ENCODE measurements around the gene IGSF6.

Gene IGSF6

DNA sequence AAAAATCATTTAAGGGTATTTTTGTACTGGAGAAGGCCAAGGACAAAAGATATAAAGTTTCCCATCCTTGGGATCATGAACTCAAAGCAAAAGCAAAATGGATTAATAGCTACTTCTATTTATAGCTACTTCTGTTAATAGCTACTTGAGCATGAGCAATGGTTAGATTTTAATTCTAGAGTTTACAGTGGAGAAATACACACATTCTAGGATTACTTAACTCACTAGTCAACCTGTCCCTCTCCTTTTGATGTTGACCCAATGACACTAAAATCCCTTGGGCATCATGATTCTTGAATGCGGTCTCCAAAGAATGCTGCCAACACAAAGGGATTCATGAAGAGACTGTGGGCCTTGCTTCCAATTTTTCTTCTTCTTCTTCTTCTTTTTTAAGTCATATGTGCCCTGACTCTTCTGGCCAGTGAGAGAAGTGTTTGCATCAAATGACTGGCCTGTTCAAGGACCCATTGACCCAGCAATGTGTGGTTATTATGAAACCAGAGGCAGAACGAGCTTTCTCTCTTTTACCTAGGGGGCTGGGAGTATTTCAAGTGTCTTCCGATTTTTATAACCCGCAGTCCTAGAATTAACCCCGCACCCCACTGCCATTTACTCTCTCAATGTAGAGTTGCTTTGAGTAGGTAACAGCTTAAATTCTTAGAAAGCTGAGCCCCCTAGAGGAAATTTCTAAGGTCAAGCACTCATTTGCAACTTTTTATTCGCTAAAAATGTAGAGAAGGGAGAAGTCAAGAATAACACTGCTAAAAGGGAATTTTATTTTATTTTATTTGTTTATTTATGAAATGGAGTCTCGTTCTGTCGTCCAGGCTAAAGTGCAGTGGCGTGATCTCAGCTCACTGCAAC lies 46.0 kb upstream of the IGSF6 start:
- TF ChIP-seq, protein P1, sequence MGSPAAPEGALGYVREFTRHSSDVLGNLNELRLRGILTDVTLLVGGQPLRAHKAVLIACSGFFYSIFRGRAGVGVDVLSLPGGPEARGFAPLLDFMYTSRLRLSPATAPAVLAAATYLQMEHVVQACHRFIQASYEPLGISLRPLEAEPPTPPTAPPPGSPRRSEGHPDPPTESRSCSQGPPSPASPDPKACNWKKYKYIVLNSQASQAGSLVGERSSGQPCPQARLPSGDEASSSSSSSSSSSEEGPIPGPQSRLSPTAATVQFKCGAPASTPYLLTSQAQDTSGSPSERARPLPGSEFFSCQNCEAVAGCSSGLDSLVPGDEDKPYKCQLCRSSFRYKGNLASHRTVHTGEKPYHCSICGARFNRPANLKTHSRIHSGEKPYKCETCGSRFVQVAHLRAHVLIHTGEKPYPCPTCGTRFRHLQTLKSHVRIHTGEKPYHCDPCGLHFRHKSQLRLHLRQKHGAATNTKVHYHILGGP (tag by site-specific recombination; IDR thresholded peaks at IDR 0.05) = 0 out of 2 replicates have a peak, but pooled peaks have one; percentile 9
- TF ChIP-seq, protein P2, sequence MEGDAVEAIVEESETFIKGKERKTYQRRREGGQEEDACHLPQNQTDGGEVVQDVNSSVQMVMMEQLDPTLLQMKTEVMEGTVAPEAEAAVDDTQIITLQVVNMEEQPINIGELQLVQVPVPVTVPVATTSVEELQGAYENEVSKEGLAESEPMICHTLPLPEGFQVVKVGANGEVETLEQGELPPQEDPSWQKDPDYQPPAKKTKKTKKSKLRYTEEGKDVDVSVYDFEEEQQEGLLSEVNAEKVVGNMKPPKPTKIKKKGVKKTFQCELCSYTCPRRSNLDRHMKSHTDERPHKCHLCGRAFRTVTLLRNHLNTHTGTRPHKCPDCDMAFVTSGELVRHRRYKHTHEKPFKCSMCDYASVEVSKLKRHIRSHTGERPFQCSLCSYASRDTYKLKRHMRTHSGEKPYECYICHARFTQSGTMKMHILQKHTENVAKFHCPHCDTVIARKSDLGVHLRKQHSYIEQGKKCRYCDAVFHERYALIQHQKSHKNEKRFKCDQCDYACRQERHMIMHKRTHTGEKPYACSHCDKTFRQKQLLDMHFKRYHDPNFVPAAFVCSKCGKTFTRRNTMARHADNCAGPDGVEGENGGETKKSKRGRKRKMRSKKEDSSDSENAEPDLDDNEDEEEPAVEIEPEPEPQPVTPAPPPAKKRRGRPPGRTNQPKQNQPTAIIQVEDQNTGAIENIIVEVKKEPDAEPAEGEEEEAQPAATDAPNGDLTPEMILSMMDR (tag by site-specific recombination; IDR thresholded peaks at IDR 0.05) = no peak
- POLR2A ChIA-PET = no interaction called here
- CTCF ChIA-PET = interaction anchor here (0.7 to 1.4 kb wide), 3 partner anchors 12 to 43 kb away, joined by 3 to 4 read pairs (median 3); no protein-coding TSS in a partner anchor

DNA sequence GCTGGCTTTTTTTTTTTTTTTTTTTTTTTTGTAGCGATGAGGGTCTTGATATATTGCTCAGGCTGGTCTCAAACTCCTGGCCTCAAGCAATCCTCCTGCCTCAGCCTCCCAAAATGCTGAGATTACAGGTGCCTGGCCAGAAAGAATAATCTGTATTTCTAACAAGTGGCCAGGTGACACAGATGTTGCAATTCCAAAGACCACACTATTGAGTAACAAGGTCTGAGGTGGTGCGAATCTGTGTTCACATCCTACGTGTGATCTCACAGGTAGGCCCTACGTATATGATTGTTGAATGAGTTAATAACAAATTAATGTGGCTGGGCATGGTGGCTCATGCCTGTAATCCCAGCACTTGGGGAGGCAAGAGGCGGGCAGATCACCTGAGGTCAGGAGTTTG lies 44.6 kb upstream of the IGSF6 start:
- no peaks in the 10 kb centered on the region for H3K4me1 ChIP-seq (ENCODE audit: control insufficient read depth, insufficient read depth, low read length)
- no peaks in the 10 kb centered on the region for H3K9me3 ChIP-seq (ENCODE audit: control insufficient read depth, insufficient read depth, low read depth, low read length)
- no peak for TF ChIP-seq ZNF623 (tag by site-specific recombination; IDR thresholded peaks at IDR 0.05)
- no peak for TF ChIP-seq ZNF549 (tag by site-specific recombination; IDR thresholded peaks at IDR 0.05)
- TF ChIP-seq, protein P3, sequence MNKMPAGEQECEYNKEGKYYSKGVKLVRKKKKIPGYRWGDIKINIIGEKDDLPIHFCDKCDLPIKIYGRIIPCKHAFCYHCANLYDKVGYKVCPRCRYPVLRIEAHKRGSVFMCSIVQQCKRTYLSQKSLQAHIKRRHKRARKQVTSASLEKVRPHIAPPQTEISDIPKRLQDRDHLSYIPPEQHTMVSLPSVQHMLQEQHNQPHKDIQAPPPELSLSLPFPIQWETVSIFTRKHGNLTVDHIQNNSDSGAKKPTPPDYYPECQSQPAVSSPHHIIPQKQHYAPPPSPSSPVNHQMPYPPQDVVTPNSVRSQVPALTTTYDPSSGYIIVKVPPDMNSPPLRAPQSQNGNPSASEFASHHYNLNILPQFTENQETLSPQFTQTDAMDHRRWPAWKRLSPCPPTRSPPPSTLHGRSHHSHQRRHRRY (tag by site-specific recombination; IDR thresholded peaks at IDR 0.05) = no peak
- no peak for TF ChIP-seq ZNF423 (tag by site-specific recombination; IDR thresholded peaks at IDR 0.05)
- no peak for TF ChIP-seq GLIS1 (tag by site-specific recombination; IDR thresholded peaks at IDR 0.05)
- TF ChIP-seq, protein P4, sequence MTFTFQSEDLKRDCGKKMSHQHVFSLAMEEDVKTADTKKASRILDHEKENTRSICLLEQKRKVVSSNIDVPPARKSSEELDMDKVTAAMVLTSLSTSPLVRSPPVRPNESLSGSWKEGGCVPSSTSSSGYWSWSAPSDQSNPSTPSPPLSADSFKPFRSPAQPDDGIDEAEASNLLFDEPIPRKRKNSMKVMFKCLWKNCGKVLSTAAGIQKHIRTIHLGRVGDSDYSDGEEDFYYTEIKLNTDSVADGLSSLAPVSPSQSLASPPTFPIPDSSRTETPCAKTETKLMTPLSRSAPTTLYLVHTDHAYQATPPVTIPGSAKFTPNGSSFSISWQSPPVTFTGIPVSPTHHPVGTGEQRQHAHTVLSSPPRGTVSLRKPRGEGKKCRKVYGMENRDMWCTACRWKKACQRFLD (tag by site-specific recombination; IDR thresholded peaks at IDR 0.05) = no peak
- TF ChIP-seq, protein P5, sequence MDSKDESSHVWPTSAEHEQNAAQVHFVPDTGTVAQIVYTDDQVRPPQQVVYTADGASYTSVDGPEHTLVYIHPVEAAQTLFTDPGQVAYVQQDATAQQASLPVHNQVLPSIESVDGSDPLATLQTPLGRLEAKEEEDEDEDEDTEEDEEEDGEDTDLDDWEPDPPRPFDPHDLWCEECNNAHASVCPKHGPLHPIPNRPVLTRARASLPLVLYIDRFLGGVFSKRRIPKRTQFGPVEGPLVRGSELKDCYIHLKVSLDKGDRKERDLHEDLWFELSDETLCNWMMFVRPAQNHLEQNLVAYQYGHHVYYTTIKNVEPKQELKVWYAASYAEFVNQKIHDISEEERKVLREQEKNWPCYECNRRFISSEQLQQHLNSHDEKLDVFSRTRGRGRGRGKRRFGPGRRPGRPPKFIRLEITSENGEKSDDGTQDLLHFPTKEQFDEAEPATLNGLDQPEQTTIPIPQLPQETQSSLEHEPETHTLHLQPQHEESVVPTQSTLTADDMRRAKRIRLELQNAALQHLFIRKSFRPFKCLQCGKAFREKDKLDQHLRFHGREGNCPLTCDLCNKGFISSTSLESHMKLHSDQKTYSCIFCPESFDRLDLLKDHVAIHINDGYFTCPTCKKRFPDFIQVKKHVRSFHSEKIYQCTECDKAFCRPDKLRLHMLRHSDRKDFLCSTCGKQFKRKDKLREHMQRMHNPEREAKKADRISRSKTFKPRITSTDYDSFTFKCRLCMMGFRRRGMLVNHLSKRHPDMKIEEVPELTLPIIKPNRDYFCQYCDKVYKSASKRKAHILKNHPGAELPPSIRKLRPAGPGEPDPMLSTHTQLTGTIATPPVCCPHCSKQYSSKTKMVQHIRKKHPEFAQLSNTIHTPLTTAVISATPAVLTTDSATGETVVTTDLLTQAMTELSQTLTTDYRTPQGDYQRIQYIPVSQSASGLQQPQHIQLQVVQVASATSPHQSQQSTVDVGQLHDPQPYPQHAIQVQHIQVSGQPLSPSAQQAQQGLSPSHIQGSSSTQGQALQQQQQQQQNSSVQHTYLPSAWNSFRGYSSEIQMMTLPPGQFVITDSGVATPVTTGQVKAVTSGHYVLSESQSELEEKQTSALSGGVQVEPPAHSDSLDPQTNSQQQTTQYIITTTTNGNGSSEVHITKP (tag by site-specific recombination; IDR thresholded peaks at IDR 0.05) = no peak
- no peak overlapping the region for H3K27ac ChIP-seq (ENCODE audit: extremely low read depth, low read depth, low read length)
- ChIA-PET CTCF (interaction anchor here (0.6 kb wide), 1 partner anchor 40 kb away, joined by 3 read pairs; no protein-coding TSS in a partner anchor), POLR2A (no interaction called here)
- H3K36me3 ChIP-seq (ENCODE audit: control insufficient read depth in 2 of 2, insufficient read depth in 1 of 2, low read length in 2 of 2) = no peaks in the 10 kb centered on the region
- no peak overlapping the region for H3K4me3 ChIP-seq (ENCODE audit: low read depth, low read length)

More for the DNA sequence above, 46.0 kb upstream of the IGSF6 start:
- no peak overlapping the region for H3K27ac ChIP-seq (ENCODE audit: extremely low read depth, low read depth, low read length)
- no peaks in the 10 kb centered on the region for H3K4me1 ChIP-seq (ENCODE audit: control insufficient read depth, insufficient read depth, low read length)
- H3K4me3 ChIP-seq (ENCODE audit: low read depth, low read length) = no peak overlapping the region
- no peaks in the 10 kb centered on the region for H3K9me3 ChIP-seq (ENCODE audit: control insufficient read depth, insufficient read depth, low read depth, low read length)
- no peaks in the 10 kb centered on the region for H3K36me3 ChIP-seq (ENCODE audit: control insufficient read depth in 2 of 2, insufficient read depth in 1 of 2, low read length in 2 of 2)

DNA sequence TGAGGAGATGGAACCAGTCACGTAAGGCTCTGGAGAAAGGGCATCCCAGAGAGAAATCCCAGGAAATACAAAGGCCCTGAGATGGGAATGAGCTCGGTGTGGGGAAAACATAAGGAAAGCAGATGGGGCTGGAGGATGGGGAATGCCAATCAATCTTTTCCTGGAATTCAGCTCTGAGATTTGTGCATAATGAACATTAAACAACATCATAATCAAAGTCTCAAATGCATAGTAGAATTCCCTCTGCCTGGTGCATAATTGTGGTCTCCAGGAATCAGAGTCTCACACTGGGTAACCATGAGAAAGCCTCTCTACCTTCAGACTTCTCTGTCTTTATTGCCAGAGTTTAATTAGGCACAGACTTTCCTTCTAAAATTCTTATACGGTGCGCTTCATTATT lies 42.2 kb upstream of the IGSF6 start:
- no peaks in the 10 kb centered on the region for H3K4me1 ChIP-seq (ENCODE audit: control insufficient read depth, insufficient read depth, low read length)
- no peak overlapping the region for H3K4me3 ChIP-seq (ENCODE audit: low read depth, low read length)
- POLR2A ChIA-PET = no interaction called here
- H3K9me3 ChIP-seq (ENCODE audit: control insufficient read depth, insufficient read depth, low read depth, low read length) = no peaks in the 10 kb centered on the region
- H3K27ac ChIP-seq (ENCODE audit: extremely low read depth, low read depth, low read length) = no peak overlapping the region
- no peaks in the 10 kb centered on the region for H3K36me3 ChIP-seq (ENCODE audit: control insufficient read depth in 2 of 2, insufficient read depth in 1 of 2, low read length in 2 of 2)
- CTCF ChIA-PET = interaction anchor here (0.9 to 1.6 kb wide), 2 partner anchors 11 to 37 kb away, joined by 3 to 6 read pairs; no protein-coding TSS in a partner anchor
- TF ChIP-seq YY1 (tag by site-specific recombination; IDR thresholded peaks at IDR 0.05) (no peak), ZNF266 (tag by site-specific recombination; IDR thresholded peaks at IDR 0.05; ENCODE audit: low read depth) (no peak), ZNF626 (tag by site-specific recombination; IDR thresholded peaks at IDR 0.05) (no peak), ZNF302 (tag by site-specific recombination; IDR thresholded peaks at IDR 0.05; ENCODE audit: low read depth) (no peak), ZNF596 (tag by site-specific recombination; IDR thresholded peaks at IDR 0.05) (no peak), ZNF76 (tag by site-specific recombination; IDR thresholded peaks at IDR 0.05; ENCODE audit: borderline replicate concordance, low read depth) (no peak), ZNF629 (tag by site-specific recombination; IDR thresholded peaks at IDR 0.05) (no peak)
- TF ChIP-seq, protein P6, sequence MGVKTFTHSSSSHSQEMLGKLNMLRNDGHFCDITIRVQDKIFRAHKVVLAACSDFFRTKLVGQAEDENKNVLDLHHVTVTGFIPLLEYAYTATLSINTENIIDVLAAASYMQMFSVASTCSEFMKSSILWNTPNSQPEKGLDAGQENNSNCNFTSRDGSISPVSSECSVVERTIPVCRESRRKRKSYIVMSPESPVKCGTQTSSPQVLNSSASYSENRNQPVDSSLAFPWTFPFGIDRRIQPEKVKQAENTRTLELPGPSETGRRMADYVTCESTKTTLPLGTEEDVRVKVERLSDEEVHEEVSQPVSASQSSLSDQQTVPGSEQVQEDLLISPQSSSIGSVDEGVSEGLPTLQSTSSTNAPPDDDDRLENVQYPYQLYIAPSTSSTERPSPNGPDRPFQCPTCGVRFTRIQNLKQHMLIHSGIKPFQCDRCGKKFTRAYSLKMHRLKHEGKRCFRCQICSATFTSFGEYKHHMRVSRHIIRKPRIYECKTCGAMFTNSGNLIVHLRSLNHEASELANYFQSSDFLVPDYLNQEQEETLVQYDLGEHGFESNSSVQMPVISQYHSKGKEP (tag by site-specific recombination; IDR thresholded peaks at IDR 0.05) = no peak

Measured in HEK293 (cell line).